Upper lobe of left lung (tissue), 4 donors: ENCODE measurements around the gene KANK3.

ENCODE experiments used
- CTCF ChIP-seq, 6 experiments: fragments of 450-650 bp in 4 of 6; fragments of 200-600 bp in 2 of 6; sonication (generic) in 2 of 6; IDR thresholded peaks; one replicate each; pipeline ENCODE4 v1.5.1; 2016 to 2019; ENCODE audit warnings: antibody characterized with exemption in 6 of 6
- EP300 ChIP-seq, 4 donors: sonication (generic); formaldehyde crosslinking; IDR thresholded peaks; one replicate each; pipeline ENCODE4 v1.5.1; 2017; ENCODE audit warnings: antibody characterized with exemption in 4 of 4, control low read depth in 2 of 4

GRCh38 chr19:8304841-8305621 lies 38.0 kb downstream of the KANK3 start:
- TF ChIP-seq CTCF (IDR thresholded peaks at IDR 0.05) (no peak), EP300 (IDR thresholded peaks at IDR 0.05) (no peak)
